ENCODE data around the gene CUBN.

Gene CUBN

DNA sequence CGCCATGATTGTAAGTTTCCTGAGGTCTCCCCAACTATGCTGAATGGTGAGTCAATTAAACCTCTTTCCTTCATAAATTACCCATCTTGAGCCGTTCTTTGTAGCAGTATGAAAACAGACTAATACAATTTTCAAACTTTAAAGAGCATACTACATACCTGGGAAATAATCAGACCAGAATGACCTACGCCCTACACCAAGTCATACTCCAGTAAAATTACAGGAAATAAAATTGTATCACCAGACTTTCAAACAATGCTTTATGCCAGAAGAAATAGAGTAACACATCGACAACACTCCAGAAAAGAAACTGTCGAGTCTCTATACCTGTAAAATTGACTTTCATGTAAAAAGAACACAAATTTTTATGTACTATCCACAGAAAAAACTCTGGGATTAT, 331.0 kb downstream of the CUBN start:
- TF ChIP-seq CTCF (IDR thresholded peaks at IDR 0.05) = no peak
- Histone ChIP-seq H3K9me3 (ENCODE audit: control insufficient read depth, low read length) (no peaks in the 10 kb centered on the region), H2AFZ (no peak overlapping the region), H3K4me2 (ENCODE audit: low read length) (no peak overlapping the region), H3K4me1 (no peaks in the 10 kb centered on the region), H3K36me3 (ENCODE audit: control insufficient read depth, insufficient read depth, low read length) (no peaks in the 10 kb centered on the region), H3K27ac (no peak overlapping the region), H3K4me3 (ENCODE audit: low read depth, low read length) (no peak overlapping the region), H3K79me2 (peaks cover 6% of the 10 kb centered on the region), H3K9ac (no peak overlapping the region), H3K27me3 (ENCODE audit: control insufficient read depth, insufficient read depth, low read length) (no peaks in the 10 kb centered on the region)

GRCh38 chr10:16795410-16796073, 334.1 kb downstream of the CUBN start:
- Histone ChIP-seq H2AFZ (no peak overlapping the region), H3K9me3 (ENCODE audit: control insufficient read depth, low read length) (no peaks in the 10 kb centered on the region), H3K4me2 (ENCODE audit: low read length) (no peak overlapping the region), H3K27ac (no peak overlapping the region), H3K4me3 (ENCODE audit: low read depth, low read length) (no peak overlapping the region), H3K4me1 (no peaks in the 10 kb centered on the region), H3K36me3 (ENCODE audit: control insufficient read depth, insufficient read depth, low read length) (no peaks in the 10 kb centered on the region), H3K79me2 (peaks cover 5% of the 10 kb centered on the region), H3K9ac (no peak overlapping the region), H3K27me3 (ENCODE audit: control insufficient read depth, insufficient read depth, low read length) (no peaks in the 10 kb centered on the region)
- TF ChIP-seq CTCF (IDR thresholded peaks at IDR 0.05) = no peak

DNA sequence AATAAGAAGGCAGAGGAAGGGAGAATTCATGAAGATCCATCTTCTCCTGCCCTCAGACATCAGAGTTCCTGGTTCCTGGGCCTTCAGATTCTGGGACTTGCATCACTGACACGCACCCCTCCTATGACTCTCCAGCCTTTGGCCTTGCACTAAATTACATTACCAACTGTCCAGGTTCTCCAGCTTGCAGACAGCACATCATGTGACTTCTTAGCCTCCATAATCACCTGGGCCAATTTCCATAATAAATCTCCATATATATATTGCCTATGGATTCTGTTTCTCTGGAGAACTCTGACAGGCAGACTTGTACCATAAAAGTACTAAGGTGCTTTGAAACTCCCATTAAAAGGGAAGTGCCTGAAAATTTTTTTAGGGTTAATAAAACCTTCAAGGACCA, 335.6 kb downstream of the CUBN start:
- Histone ChIP-seq H3K27me3 (ENCODE audit: control insufficient read depth, insufficient read depth, low read length) (no peaks in the 10 kb centered on the region), H2AFZ (no peak overlapping the region), H3K79me2 (peaks cover 5% of the 10 kb centered on the region), H3K4me2 (ENCODE audit: low read length) (no peak overlapping the region), H3K4me1 (no peaks in the 10 kb centered on the region), H3K27ac (no peak overlapping the region), H3K36me3 (ENCODE audit: control insufficient read depth, insufficient read depth, low read length) (no peaks in the 10 kb centered on the region), H3K9ac (no peak overlapping the region), H3K4me3 (ENCODE audit: low read depth, low read length) (no peak overlapping the region), H3K9me3 (ENCODE audit: control insufficient read depth, low read length) (no peaks in the 10 kb centered on the region)
- no peak for TF ChIP-seq CTCF (IDR thresholded peaks at IDR 0.05)

- no peaks in the 10 kb centered on the region for H3K4me1 ChIP-seq
- peaks cover 2% of the 10 kb centered on the region for H3K79me2 ChIP-seq
- no peaks in the 10 kb centered on the region for H3K9me3 ChIP-seq (ENCODE audit: control insufficient read depth, low read length)
- TF ChIP-seq CTCF (IDR thresholded peaks at IDR 0.05) = no peak
- H3K27me3 ChIP-seq (ENCODE audit: control insufficient read depth, insufficient read depth, low read length) = no peaks in the 10 kb centered on the region
- H3K27ac ChIP-seq = no peak overlapping the region
- H3K9ac ChIP-seq = no peak overlapping the region
- H3K4me2 ChIP-seq (ENCODE audit: low read length) = no peak overlapping the region
- H3K4me3 ChIP-seq (ENCODE audit: low read depth, low read length) = no peak overlapping the region
- H2AFZ ChIP-seq = no peak overlapping the region
- no peaks in the 10 kb centered on the region for H3K36me3 ChIP-seq (ENCODE audit: control insufficient read depth, insufficient read depth, low read length)
Observed at GRCh38 chr10:16792675-16793074, 336.9 kb downstream of the CUBN start.

DNA sequence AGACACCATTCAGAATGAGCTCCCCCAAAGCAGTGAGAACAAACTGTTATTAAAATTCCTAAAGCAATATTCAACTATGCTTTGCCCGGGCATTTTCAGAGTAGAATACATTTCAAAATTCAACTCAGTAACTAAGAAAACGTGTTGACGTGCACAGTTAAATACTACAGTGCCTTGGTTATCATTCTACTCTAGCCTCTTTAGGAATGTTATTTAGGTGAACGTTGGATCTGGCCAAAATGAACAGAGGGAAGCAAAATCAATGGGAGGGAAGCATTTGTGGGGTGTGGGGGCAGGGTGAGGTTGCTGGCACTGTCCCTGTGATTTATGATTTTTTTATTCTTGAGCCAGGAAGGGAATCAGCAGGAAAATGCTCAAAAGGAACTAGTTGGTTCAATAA, 339.8 kb downstream of the CUBN start:
- H3K36me3 ChIP-seq (ENCODE audit: control insufficient read depth, insufficient read depth, low read length) = no peaks in the 10 kb centered on the region
- peaks cover 2% of the 10 kb centered on the region for H3K79me2 ChIP-seq
- no peaks in the 10 kb centered on the region for H3K27me3 ChIP-seq (ENCODE audit: control insufficient read depth, insufficient read depth, low read length)
- H3K4me1 ChIP-seq = no peaks in the 10 kb centered on the region
- no peak overlapping the region for H2AFZ ChIP-seq
- no peak overlapping the region for H3K4me3 ChIP-seq (ENCODE audit: low read depth, low read length)
- H3K27ac ChIP-seq = no peak overlapping the region
- no peak for TF ChIP-seq CTCF (IDR thresholded peaks at IDR 0.05)
- H3K9me3 ChIP-seq (ENCODE audit: control insufficient read depth, low read length) = no peaks in the 10 kb centered on the region
- no peak overlapping the region for H3K9ac ChIP-seq
- no peak overlapping the region for H3K4me2 ChIP-seq (ENCODE audit: low read length)

All from parathyroid adenoma (tissue), 2 donors.